ENCODE measurements around the gene BAD.
A peak's percentile ranks its signal among the peaks of the same experiment; 100 is the strongest.
"Not testable (repeated sequence)": the region's sequence is repeated elsewhere in the genome, so short reads cannot be mapped to it uniquely, and the experiment has no call there.

The BAD gene

DNA sequence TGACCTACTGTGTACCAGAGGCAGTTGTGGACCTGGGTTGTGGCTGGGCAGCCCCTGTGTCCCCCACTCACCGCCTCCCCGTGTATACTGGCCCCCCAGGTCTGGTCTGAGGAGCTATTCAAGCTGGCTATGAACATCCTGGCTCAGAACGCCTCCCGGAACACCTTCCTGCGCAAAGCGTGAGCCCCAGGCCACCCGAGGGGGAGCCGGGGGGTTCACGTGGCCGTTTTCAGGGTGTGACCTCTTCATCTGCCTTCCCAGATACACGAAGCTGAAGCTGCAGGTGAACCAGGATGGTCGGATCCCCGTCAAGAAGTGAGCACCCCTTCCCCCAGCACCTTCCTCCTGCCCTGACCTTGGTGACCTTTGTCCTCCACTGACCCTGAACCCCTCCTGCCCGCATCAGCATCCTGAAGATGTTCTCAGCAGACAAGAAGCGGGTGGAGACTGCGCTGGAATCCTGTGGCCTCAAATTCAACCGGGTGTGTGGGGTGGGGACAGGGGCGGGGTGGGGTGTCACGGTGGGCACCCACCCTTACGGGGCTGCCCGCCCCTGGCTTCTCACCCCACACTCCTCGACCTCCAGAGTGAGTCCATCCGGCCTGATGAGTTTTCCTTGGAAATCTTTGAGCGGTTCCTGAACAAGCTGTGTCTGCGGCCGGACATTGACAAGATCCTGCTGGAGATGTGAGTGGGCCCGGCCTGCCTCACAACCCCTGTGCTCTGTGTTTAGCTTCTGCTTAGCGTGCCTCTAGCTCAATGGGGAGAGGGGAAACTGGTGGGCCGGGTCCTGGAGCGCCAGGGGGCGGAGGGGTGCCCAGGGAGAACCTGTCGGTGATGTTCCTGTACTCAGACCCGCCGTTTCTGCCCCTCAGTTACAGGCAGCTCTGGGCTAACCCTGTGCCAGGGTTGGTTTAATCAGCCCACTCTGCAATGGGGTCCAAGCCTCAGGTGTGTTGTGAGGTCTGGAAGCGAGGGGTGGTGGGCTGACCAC lies 29.0 kb downstream of the BAD start:
- no peak for DNase-seq

DNA sequence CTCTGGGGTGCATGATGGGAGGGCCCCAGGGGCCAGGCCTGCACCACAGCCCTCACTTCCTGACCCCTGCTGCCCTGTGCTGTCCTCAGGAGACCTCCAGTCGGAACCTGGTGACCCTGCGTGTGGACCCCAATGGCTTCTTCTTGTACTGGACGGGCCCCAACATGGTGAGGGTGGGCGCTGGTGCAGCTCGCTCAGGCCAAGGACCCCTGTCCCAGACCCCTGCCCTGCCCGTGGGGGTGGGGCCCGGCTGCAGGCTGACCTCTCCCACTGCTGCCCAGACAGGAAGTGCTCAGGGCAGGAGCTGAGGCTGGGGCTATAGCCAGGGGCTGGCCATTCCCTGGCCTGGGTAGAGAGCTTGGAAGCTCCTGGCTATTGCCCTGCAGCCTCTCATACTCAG lies 30.1 kb downstream of the BAD start:
- no peak for DNase-seq

DNA sequence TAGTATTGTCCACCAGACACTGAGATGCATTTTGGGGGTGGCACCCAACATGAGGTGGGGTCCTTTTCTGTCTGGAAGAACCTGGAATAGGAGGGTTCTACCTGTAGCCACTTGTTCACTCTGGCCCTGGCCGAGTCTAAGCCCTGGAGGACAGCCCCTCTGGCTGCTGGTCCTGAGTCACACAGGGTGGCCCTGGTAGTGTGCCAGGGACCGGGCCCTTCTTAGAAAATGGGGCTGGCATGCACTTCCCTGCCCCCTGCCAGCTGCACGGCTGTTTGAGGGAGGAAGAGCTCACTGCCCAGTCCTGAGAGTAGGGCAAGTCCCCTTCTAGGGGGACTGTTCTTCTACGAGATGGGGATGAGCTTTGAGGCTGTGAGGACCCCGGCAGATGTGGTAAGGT lies 31.0 kb downstream of the BAD start:
- no peak for DNase-seq

GRCh38 chr11:64253043-64253442 lies 31.4 kb downstream of the BAD start:
- no peak for DNase-seq

DNA sequence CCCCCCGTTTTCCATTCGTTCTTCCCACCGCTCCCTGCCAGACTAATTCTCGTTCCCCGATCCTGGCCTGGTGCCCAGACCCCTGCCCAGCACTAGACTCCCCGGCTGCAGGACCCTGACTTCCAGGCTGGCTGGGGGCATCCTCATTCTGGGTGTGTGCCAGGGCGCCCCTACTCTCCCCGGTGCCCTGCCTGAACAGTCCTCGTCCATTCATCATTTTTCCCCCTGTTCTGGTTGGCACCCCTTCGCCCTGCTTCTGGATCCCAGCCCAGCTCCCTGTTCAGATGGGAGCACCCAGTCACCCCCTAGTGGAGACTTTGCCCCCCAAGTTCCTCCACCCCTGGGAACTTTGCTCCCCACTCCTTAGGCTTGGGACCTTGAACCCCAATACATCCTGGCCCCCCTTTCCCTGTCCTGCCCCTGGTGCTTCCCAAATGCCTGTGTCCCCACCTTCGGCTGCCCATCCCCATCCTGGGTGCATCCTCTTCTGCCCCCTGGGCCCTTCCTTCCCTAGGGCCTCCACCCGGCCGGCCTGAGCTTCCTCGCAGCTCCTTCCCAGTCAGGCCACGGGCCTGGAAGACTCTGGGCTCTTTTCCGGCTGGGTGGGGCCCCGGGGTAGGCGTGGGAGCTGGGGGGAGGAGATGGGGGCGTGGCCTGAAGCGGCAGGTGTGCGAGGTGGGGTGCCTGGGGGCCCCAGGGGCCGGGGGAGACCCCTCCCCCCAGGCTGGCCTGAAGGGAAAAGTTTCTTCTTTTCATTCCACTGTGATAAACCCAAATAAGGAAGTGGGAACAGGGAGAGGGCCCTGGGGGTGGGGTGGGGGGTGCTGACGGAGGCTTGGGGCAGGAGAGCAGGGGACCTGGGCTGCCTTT lies 32.2 kb downstream of the BAD start:
- DNase-seq: peak; percentile 45

DNA sequence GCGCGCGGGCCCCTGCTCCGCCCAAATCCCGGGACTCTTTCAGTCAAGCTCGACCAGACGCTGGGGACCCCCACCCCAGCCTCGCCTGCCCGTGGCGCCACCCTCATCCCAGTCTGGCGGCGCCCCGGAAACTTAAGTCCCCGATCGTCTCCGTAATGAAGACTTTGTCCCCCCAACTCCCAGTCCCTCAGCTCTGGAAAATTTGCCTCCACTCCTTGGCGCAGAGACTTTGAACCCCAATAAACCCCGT lies 32.8 kb downstream of the BAD start:
- no peak for DNase-seq

DNA sequence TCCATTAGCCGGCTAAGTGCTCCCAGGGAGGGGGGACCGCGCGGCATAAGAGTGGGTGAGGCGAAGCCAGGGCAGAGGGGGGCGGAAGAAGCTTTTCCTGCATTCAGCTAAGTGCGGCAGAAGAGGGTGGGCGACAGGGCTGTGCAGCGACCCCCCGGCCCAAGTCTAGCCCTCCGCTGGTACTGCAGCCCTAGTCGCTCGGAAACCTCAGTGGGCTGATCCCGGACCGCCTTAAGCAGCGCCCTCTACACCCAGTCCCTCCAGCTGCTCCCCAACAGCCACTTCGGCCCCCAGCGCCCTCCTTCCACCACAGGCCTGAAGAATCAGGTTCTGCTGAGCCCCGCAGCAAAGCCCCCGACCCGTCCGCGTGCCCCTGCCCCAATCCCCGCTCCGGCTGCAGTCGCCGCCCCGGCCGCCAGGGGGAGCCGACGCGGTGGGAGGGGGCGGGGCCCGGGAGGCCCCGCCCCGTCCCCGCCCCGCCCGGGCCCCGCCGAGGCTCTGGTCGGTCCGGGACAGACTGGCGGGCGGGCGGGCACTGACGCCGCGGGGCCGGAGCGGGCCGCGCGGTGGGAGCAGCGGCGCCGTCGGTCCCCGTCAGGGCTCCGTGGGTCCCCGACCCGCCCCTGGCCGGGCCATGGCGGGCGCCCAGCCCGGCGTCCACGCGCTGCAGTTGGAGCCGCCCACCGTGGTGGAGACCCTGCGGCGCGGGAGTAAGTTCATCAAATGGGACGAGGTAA lies 33.3 kb downstream of the BAD start, which contains the start of gene PLCB3:
TSS of gene PLCB3 (plus strand) at position 515 of the 737 bp plus-strand sequence. CDS start at position 635, 120 bp downstream.
- peak; percentile 59 for DNase-seq

DNA sequence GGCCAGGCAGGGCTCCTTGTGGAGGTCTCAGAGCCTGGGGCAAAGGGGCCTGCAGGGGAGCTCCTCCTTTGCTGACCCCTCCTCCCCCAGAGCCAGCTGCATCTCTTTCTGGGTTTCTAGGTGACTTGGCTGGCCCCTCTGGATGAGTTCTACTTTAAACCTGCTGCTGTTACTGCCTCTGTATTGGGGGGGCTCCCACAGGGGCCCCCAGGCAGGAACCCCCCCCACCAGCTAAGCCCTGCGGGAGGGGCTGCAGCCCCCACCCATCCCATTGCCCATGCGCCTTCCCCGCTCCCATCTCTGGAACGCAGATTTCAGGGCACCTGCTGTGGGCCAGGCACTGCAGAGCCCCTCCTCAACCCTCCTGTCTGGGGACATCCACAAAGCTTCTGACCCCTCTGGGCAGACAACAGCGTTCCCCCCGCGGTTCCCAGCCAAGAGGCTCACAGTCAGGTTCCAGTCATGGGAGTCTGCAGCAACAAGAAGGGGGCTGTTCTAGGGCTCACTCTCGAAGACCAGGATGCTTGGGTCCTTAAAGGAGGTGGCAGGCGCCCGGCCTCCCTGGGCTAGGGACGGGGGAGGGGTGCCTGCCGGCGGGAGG lies 34.0 kb downstream of the BAD start:
- peak; percentile 27 for DNase-seq

- DNase-seq: no peak
These were observed 34.7 kb downstream of the BAD start for GRCh38 chr11:64249563-64250414.

DNA sequence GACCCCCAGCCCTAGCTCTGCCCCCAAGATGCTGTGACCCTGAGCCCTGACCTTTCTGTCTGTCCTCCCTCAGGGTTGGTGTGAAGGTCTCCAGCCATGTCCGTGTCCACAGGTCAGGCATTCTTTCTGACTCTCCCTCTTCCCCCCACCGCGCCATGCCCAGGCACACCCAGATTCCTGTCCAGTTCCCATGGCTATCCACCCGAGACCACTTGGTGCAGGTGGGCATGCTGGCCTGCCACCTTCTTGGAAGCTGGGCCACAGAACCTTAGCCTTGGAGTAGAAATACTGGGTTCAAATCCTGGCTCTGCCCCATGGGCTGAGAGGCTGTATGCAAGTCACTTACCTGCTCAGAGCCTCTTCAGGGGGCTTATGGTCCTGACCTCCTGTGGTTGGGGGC lies 35.4 kb downstream of the BAD start:
- no peak for DNase-seq

DNA sequence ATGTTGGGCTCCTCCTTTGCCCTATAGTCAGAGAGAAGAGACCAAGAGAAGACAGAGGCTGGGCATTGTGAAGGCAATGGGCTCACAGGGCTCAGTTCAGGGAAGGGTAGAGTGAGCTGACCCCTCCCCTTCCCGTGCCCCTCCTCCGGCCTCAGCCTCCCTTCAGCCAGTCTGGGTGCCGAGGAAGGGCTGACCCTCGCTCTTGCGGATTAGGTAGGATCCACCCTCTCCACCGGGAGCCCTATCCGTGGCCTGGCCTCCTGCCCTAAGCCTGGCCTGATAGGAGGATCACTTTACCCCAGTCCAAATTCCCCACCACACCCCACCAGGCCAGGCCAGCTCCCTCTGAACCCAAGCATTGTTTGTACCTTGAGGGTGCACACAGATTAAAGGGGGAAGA lies 35.9 kb downstream of the BAD start:
- no peak for DNase-seq

DNA sequence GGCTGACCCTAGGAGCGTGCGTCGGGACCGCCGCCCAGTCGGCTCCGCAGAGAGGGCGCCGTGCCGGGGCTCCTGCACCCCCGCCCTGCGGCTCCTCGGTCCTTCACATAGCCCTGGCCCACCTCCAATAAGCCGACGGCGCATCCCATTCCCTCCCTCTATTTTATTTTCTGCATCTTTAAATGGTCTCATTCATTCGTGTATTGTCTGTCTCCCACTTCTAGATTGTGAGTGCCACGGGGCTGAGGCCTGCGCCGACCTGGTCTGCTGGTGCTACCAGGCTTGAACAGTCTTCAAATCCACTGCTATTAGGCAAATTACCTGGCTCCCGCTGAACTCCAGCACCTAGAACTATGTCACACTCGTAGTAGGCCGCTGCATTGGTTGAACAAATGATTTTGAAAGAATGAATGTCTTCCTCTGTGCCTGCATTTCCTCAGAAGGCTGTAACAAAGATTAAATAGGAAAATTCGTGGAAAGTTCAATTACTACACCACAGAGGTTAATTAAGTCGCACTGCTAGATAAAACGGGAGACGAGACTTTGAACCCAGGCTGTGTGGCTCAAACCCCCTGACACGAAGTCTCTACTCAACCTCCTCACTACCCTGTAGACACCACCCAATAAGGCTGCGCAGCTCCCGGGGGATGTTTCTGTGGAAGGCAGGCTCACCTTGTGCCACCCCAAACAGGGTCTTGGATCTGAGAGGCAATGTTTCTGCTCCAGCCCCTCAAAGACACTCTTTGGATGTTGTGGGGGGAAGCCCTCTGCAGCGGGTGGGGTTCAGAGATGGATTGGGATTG lies 36.5 kb downstream of the BAD start:
- DNase-seq: no peak

DNA sequence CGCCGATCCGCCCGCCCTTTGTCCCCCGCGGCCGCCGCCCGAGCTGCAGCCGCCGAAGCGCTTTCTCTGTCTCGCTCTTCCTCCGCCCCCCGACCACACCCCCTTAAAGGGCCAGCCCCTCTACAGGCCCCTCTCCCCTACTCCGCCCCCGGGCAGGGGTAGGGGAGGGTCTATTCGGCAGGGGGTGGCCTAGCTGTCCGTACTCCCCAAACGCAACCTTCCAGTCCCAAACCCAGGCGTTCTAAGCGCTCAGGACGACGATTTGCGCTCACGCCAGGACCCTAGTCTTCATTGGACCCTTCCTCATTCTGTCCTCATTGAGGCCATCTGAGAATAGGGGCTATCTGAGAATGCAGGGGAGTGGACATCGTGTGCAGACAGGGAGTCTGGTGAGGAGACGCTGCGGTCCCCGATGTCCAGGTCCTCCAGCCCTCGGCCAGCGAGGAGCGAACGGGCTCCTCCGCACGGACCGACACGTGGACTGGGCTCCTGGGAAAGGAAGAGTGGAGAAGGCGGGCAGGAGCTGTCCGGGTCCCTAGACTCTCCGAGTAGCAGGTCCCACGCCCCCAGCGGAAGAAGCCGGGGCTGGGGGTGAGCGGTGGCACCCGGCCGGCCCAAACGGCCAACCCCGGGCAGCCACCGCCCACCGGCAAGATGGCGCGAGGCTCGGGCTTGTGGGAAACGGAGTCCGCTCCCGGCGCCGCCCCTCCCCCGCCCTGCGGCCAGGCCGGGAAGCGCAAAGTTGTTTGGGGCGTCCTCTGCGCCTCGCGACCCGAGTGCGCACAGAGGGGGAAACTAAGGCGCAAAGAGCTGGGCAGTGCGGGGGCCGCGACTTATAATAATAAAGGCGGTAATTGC lies 37.4 kb downstream of the BAD start, which contains the start of gene PPP1R14B:
TSS of gene PPP1R14B (minus strand) at position 73 of the 858 bp plus-strand sequence. CDS start 270 bp downstream, outside the sequence.
- DNase-seq: peak; percentile 92

DNA sequence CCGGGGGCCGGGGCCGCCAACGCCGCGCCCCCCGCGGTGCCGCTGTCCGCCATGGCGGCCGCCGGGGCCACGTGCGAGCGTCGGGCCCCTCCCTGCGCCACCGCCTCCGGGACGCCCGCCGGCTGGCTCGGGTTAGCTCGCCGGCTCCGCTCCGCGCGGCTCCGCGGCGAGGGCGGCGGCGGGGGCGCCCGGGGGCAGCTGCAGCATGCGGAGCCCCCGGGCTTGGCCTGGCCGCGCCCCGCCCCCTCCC lies 37.9 kb downstream of the BAD start:
- not testable (repeated sequence) for DNase-seq

GRCh38 chr11:64245797-64246620 lies 38.5 kb downstream of the BAD start:
- peak; percentile 96 for DNase-seq

DNA sequence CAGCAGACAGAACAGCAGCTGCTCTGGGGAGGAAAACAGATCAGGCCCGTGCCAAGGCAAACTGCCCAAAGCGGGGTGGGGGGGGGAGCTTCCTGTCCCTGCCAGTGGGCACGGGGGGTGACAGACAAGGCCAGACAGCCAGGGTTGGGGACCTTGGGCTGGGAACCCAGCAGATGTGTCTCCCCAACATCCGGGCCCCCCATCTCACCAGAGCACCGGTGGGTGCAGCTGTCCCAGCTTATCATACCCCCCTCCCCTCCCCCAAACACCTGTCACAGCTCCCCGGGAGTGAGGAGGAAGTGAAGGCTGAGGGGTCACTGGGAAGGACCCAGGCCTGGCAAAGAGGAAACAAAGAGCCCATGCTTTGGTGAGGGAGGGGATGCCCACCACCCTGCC lies 39.1 kb downstream of the BAD start:
- no peak for DNase-seq

DNA sequence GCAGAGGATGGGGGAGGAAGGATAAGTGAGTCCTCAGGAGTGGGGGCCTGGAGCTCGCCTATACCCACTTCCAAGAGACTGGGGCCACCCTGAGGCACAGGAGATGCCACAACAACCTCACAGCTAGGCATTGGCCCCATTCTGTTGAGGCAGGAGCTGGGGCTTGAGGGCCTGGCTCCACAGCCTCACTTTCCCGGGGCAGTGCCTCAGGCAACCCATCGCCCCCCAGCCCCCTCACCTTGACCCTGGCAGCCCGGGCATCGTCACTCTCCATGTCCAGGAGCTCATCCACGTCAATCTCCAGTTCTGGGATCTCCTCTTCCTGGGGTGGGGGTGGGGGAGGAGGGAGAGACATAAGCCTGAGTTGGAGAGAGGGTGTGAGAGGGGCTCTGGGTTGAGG lies 39.5 kb downstream of the BAD start:
- no peak for DNase-seq

DNA sequence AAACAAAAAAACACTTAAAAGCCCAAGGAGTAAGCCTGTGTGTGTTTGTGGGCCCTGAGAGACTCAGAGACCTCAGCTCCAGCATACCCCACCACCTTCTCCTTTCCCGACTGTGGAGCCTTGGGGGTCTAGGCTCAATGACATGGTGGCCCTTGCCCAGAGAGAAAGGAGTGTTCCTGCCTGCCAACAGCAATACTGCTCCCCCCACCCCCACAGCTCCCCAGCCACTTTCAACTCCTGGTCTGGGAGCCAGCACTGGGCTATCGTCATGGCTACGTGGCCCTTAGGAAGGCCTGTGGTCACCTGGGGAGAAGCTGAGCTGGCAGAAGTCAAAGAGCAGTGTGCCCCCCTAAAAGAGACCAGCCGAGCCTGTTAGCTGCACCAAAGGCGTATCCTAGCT lies 40.4 kb downstream of the BAD start:
- no peak for DNase-seq

Measured in fibroblast of skin of scalp (primary cell).